NCI-H446 (cell line): ENCODE results near the gene ZNF837.

ENCODE experiments used
- DNase-seq, 2 experiments: peaks; one replicate each; lab custom pipeline; 2025; lab: John Stamatoyannopoulos, UW

ZNF837 gene

GRCh38 chr19:58318297-58318696 lies 62.5 kb downstream of the ZNF837 start:
- DNase-seq, result no peak
